ENCODE results near the gene GAST.

DNA sequence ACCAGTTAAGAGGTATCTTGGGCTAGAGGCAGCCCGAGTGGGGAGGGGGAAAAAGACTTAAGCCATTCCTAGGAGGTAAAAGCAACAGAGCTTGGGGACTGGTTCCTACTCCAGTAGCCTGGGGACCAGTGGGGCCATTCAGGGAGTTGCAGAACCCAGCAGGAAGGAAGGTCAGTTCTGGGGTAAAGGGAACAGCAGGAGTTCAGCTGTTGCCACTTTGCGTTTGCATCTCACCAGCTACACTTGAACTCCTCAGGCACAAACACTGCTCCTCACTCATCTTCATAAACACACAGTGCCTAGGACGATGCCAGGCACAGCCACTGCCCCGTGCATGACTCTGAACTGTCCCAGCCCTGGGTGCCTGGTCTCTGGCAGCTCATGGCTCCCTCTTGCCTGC is 18.3 kb downstream of the GAST start:
- no peak for TF ChIP-seq CTCF (IDR thresholded peaks at IDR 0.05 in 4 of 5, conservative IDR thresholded peaks at IDR 0.05 in 1 of 5)
- TF ChIP-seq POLR2A (IDR thresholded peaks at IDR 0.05), result no peak

All from gastrocnemius medialis (tissue), 4 donors.